NCI-H345 treated with DMSO at 0.1 percent for 48 hours (cell line): Measurements from ENCODE around the gene F5.

Experiments
- DNase-seq: peaks from one replicate; lab custom pipeline; 2025; ENCODE audit not compliant: unreplicated experiment; lab: John Stamatoyannopoulos, UW

F5 gene

GRCh38 chr1:169586395-169587255, at the start of gene F5:
TSS of gene F5 (minus strand) at chr1:169586481. CDS start at chr1:169586386, 95 bp downstream.
- peak; percentile 23 for DNase-seq

GRCh38 chr1:169634877-169635276, 48.6 kb upstream of the F5 start:
- DNase-seq = no peak

- no peak for DNase-seq
These were observed 47.9 kb upstream of the F5 start for GRCh38 chr1:169634145-169634544.

- no peak for DNase-seq
These were observed 45.0 kb upstream of the F5 start for GRCh38 chr1:169631249-169631648.

- no peak for DNase-seq
These were observed 43.7 kb upstream of the F5 start, which contains the start of gene SELP for GRCh38 chr1:169630006-169630405. TSS of gene SELP (minus strand) at chr1:169630124. CDS start at chr1:169630074, 50 bp downstream.

GRCh38 chr1:169624912-169625311, 38.6 kb upstream of the F5 start:
- DNase-seq = no peak

GRCh38 chr1:169624122-169624521, 37.8 kb upstream of the F5 start:
- DNase-seq = no peak

- no peak for DNase-seq
These were observed 37.0 kb upstream of the F5 start for GRCh38 chr1:169623132-169623926.

GRCh38 chr1:169620565-169620964, 34.3 kb upstream of the F5 start:
- DNase-seq = no peak

- DNase-seq = no peak
These were observed 32.1 kb upstream of the F5 start for GRCh38 chr1:169618367-169618766.

GRCh38 chr1:169615803-169616202, 29.5 kb upstream of the F5 start:
- no peak for DNase-seq

GRCh38 chr1:169610858-169611257, 24.6 kb upstream of the F5 start:
- no peak for DNase-seq

GRCh38 chr1:169610108-169610507, 23.8 kb upstream of the F5 start:
- no peak for DNase-seq

- DNase-seq = no peak
These were observed 21.9 kb upstream of the F5 start for GRCh38 chr1:169608226-169608625.

GRCh38 chr1:169604781-169605560, 18.7 kb upstream of the F5 start:
- no peak for DNase-seq

GRCh38 chr1:169601096-169601881, 15.0 kb upstream of the F5 start:
- DNase-seq = no peak

- DNase-seq = no peak
These were observed 9.8 kb upstream of the F5 start for GRCh38 chr1:169595764-169596711.

- DNase-seq = no peak
These were observed 8.1 kb upstream of the F5 start for GRCh38 chr1:169594391-169594790.

GRCh38 chr1:169590932-169591331, 4.7 kb upstream of the F5 start:
- no peak for DNase-seq
